SU-DHL-6 (cell line): ENCODE results near the gene TMEM214.

Source experiments
- H2AFZ ChIP-seq: fragments of 200-600 bp; sonication (generic); 2 replicates; pipeline ENCODE4 v1.6.1; 2014; ENCODE audit warnings: low read depth, mild to moderate bottlenecking, moderate library complexity, mixed read lengths, antibody characterized with exemption, low read length; ENCODE audit not compliant: severe bottlenecking
- H3F3A ChIP-seq: fragments of 200-600 bp; shearing (Covaris generic); 2 replicates; pipeline ENCODE4 v1.6.0; 2016; ENCODE audit warnings: antibody characterized with exemption, mild to moderate bottlenecking; ENCODE audit not compliant: insufficient read depth
- H3K27ac ChIP-seq: fragments of 200-600 bp; sonication (generic); 2 replicates; pipeline ENCODE4 v1.5.1; 2016; ENCODE audit warnings: low read depth, mild to moderate bottlenecking, low read length, moderate library complexity, mixed read lengths
- H3K27me3 ChIP-seq: fragments of 200-600 bp; sonication (generic), shearing (Covaris generic); 2 replicates; pipeline ENCODE4 v1.6.0; 2014; ENCODE audit warnings: mild to moderate bottlenecking, low read length
- H3K36me3 ChIP-seq: fragments of 200-600 bp; sonication (generic); 2 replicates; pipeline ENCODE4 v1.6.1; 2014; ENCODE audit warnings: mild to moderate bottlenecking, low read length, mixed read lengths
- H3K4me2 ChIP-seq: fragments of 300-600, 200-600 bp; shearing (Covaris generic), sonication (generic); 2 replicates; pipeline ENCODE4 v1.6.0; 2014; ENCODE audit warnings: low read length, low read depth, mild to moderate bottlenecking; ENCODE audit not compliant: poor library complexity, severe bottlenecking
- H3K4me3 ChIP-seq: fragments of 200-600 bp; sonication (generic); 2 replicates; pipeline ENCODE4 v1.5.1; 2014; ENCODE audit warnings: antibody characterized with exemption, low read length, mild to moderate bottlenecking, mixed read lengths; ENCODE audit not compliant: insufficient read depth, poor library complexity, severe bottlenecking
- H3K79me2 ChIP-seq: fragments of 200-600 bp; sonication (generic); 2 replicates; pipeline ENCODE4 v1.6.1; 2014; ENCODE audit warnings: mild to moderate bottlenecking, low read length, moderate library complexity; ENCODE audit not compliant: insufficient read depth
- H3K9ac ChIP-seq: fragments of 200-600 bp; sonication (generic); 2 replicates; pipeline ENCODE4 v1.7.0; 2014; ENCODE audit warnings: mild to moderate bottlenecking, low read length
- H3K9me2 ChIP-seq: fragments of 200-600 bp; sonication (generic); replicated peaks from 2 replicates; pipeline ENCODE4 v1.6.1; 2014; ENCODE audit warnings: low read length; ENCODE audit not compliant: insufficient read depth
- H3K9me3 ChIP-seq: fragments of 200-600 bp; sonication (generic); 2 replicates; pipeline ENCODE4 v1.6.1; 2014; ENCODE audit warnings: low read length, mixed read lengths; ENCODE audit not compliant: insufficient read depth
- H4K20me1 ChIP-seq: fragments of 200-600 bp; sonication (generic); 2 replicates; pipeline ENCODE4 v1.6.1; 2014; ENCODE audit warnings: low read depth, mild to moderate bottlenecking, antibody characterized with exemption, low read length, moderate library complexity, mixed read lengths
- EZH2phosphoT487 ChIP-seq: fragments of 200-600 bp; sonication (generic), shearing (Covaris generic); conservative IDR thresholded peaks from 2 replicates; pipeline ENCODE4 v1.6.1; 2018; ENCODE audit warnings: mild to moderate bottlenecking, antibody characterized with exemption, low read length, moderate library complexity, mixed read lengths
- TF ChIP-seq, protein P1 (sequence below): fragments of 200-600 bp; sonication (generic); IDR thresholded peaks from one replicate; pipeline ENCODE4 v1.5.1; 2017; ENCODE audit warnings: antibody characterized with exemption, mild to moderate bottlenecking, low read length, moderate library complexity; ENCODE audit not compliant: insufficient read depth, poor library complexity, severe bottlenecking

The TMEM214 gene

DNA sequence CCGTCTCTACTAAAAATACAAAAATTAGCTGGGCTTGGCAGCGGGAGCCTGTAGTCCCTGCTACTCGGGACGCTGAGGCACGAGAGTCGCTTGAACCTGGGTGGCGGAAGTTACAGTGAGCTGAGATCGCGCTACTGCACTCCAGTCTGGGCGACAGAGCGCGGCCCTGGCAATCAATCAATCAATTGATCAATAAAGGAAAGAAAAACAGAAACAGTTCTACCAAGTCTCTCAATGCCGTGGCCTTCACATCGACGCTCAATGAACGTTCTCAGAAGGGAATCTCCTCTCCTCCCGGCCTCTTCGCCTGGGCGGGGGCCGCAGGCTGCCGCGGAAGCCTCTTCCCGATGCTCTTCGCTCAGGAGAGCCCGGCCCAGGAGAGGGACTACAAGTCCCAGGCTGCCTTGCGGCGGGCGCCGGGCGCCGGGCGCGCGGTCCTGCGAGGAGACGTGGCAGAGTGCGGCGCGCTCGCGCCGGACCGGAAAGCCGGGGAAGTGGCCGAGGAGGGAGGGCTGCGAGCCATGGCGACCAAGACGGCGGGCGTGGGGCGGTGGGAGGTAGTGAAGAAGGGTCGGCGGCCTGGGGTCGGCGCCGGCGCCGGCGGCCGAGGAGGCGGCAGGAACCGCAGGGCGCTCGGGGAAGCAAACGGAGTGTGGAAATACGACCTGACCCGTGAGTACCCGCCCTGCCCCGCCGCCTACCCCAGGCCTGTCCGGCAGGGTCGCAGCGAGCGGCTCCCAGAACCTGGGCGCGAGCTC is at the start of gene TMEM214:
TSS of gene TMEM214 (plus strand) at position 471 of the 758 bp plus-strand sequence. CDS start at position 522, 51 bp downstream.
- Histone ChIP-seq H4K20me1 (no peaks in the 10 kb centered on the region), H3K9me2 (no peaks in the 10 kb centered on the region), H3K4me2 (peak within 1 kb of the TSS; percentile 97), H3K79me2 (peaks cover 16% of the 10 kb centered on the region), H3K9ac (peak within 1 kb of the TSS; percentile 95), H3K27ac (peak within 1 kb of the TSS; percentile 29), H3K27me3 (no peaks in the 10 kb centered on the region), H3K4me3 (peak within 1 kb of the TSS; percentile 91), H3K36me3 (no peaks in the 10 kb centered on the region), H2AFZ (peak within 1 kb of the TSS; percentile 40), H3F3A (no peaks in the 10 kb centered on the region), H3K9me3 (no peaks in the 10 kb centered on the region)
- TF ChIP-seq, protein P1, sequence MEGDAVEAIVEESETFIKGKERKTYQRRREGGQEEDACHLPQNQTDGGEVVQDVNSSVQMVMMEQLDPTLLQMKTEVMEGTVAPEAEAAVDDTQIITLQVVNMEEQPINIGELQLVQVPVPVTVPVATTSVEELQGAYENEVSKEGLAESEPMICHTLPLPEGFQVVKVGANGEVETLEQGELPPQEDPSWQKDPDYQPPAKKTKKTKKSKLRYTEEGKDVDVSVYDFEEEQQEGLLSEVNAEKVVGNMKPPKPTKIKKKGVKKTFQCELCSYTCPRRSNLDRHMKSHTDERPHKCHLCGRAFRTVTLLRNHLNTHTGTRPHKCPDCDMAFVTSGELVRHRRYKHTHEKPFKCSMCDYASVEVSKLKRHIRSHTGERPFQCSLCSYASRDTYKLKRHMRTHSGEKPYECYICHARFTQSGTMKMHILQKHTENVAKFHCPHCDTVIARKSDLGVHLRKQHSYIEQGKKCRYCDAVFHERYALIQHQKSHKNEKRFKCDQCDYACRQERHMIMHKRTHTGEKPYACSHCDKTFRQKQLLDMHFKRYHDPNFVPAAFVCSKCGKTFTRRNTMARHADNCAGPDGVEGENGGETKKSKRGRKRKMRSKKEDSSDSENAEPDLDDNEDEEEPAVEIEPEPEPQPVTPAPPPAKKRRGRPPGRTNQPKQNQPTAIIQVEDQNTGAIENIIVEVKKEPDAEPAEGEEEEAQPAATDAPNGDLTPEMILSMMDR: no peak
- no peak for TF ChIP-seq EZH2phosphoT487

DNA sequence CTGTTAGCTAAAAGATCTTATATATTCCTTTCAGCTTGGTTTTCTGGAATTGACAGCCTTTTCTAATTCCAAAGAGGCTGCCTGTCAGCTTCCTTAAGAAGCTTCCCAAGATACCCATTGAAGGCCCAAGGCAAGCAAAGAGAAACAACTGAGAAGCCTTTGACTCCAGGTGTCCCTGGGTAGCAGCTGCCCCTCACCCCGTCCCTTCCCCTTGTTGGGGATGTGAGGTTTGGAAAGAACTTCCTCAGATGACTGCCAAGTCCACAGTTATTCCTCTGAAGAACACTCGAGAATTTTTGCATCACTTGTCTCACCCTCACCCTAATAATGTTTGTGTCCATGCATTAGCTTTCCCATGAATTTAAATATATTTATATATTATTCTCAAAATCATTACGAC is 49.0 kb upstream of the TMEM214 start:
- Histone ChIP-seq H3K9ac (no peak overlapping the region), H4K20me1 (no peaks in the 10 kb centered on the region), H3K4me2 (no peak overlapping the region), H2AFZ (no peak overlapping the region), H3K9me2 (no peaks in the 10 kb centered on the region), H3K36me3 (no peaks in the 10 kb centered on the region), H3K27me3 (no peaks in the 10 kb centered on the region), H3K79me2 (no peaks in the 10 kb centered on the region), H3F3A (no peaks in the 10 kb centered on the region), H3K9me3 (no peaks in the 10 kb centered on the region), H3K4me3 (no peak overlapping the region), H3K27ac (no peak overlapping the region)
- TF ChIP-seq, protein P1: no peak
- TF ChIP-seq EZH2phosphoT487: no peak

DNA sequence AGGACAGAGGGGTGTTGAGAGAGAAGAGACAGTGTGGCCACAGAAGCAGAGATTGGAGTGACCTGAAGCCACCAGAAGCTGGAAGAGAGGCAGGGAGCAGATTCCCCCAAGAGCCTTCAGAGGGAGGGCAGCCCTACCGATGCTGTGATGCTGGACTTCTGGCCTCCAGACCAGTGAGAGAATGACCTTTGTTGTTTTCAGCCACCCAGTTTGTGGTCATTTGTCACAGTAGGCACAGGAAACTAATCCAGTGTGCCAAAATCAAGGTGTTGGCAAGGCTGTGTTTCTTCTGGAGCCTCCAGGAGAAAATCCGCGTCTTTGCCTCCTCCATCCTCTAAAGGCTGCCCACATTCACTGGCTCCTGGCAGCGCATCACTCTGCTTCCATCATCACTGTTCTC is 47.0 kb upstream of the TMEM214 start:
- Histone ChIP-seq H3K79me2 (no peaks in the 10 kb centered on the region), H4K20me1 (no peaks in the 10 kb centered on the region), H3K4me2 (no peak overlapping the region), H3K27ac (no peak overlapping the region), H3K9me3 (no peaks in the 10 kb centered on the region), H3K9ac (no peak overlapping the region), H3K9me2 (no peaks in the 10 kb centered on the region), H3K4me3 (no peak overlapping the region), H2AFZ (no peak overlapping the region), H3F3A (no peaks in the 10 kb centered on the region), H3K27me3 (no peaks in the 10 kb centered on the region), H3K36me3 (no peaks in the 10 kb centered on the region)
- TF ChIP-seq EZH2phosphoT487: no peak
- TF ChIP-seq, protein P1: no peak
